Parathyroid adenoma (tissue), 2 donors: ENCODE measurements around the gene SLC7A6OS.

Experiments
- H2AFZ ChIP-seq: fragments of 300-600 bp; sonication (generic); one replicate; pipeline ENCODE4 v1.7.0; 2017; ENCODE audit warnings: antibody characterized with exemption, mild to moderate bottlenecking
- H3K27ac ChIP-seq: fragments of 300-600 bp; sonication (generic); one replicate; pipeline ENCODE4 v1.7.0; 2017
- H3K27me3 ChIP-seq: fragments of 300-600 bp; sonication (generic); one replicate; pipeline ENCODE4 v1.7.0; 2017; ENCODE audit warnings: low read length; ENCODE audit not compliant: control insufficient read depth, insufficient read depth
- H3K36me3 ChIP-seq: fragments of 300-600 bp; sonication (generic); one replicate; pipeline ENCODE4 v1.7.0; 2017; ENCODE audit warnings: low read length; ENCODE audit not compliant: control insufficient read depth, insufficient read depth
- H3K4me1 ChIP-seq: fragments of 300-600 bp; sonication (generic); one replicate; pipeline ENCODE4 v1.7.0; 2017; ENCODE audit warnings: control low read depth
- H3K4me2 ChIP-seq: fragments of 300-600 bp; sonication (generic); one replicate; pipeline ENCODE4 v1.7.0; 2017; ENCODE audit warnings: low read length
- H3K4me3 ChIP-seq: fragments of 300-600 bp; sonication (generic); one replicate; pipeline ENCODE4 v1.7.0; 2017; ENCODE audit warnings: low read depth, low read length
- H3K79me2 ChIP-seq: fragments of 300-600 bp; sonication (generic); one replicate; pipeline ENCODE4 v1.7.0; 2017; ENCODE audit warnings: control low read depth
- H3K9ac ChIP-seq: fragments of 300-600 bp; sonication (generic); one replicate; pipeline ENCODE4 v1.7.0; 2017; ENCODE audit warnings: mild to moderate bottlenecking
- H3K9me3 ChIP-seq: fragments of 300-600 bp; sonication (generic); one replicate; pipeline ENCODE4 v1.7.0; 2017; ENCODE audit warnings: low read length; ENCODE audit not compliant: control insufficient read depth
- TF ChIP-seq, protein P1 (sequence below): fragments of 300-600 bp; sonication (generic); IDR thresholded peaks from one replicate; pipeline ENCODE4 v1.7.0; 2017; ENCODE audit warnings: antibody characterized with exemption, mild to moderate bottlenecking
- donor health status: primary hyperparathyroidism.

SLC7A6OS gene

DNA sequence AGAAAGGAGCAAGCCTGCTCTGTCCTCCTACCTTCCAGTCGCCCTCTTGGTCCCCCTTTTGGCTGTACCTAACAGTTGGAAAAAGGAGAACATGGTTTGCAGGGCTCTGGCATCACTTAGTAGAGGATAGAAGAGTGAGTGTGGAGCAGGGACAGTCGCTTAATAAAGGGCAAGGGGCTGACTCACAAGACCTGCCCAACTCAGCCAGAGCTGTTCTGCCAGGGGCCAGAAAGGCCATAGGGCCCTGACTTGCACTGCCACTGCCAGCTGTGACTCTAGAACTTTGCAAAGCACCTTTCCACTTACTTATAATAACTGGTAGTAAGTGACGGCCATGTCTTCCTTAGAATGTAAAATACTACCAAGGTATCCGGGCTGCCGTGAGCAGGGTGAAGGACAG, 13.6 kb upstream of the SLC7A6OS start:
- Histone ChIP-seq H3K9me3 (no peaks in the 10 kb centered on the region), H3K4me1 (no peaks in the 10 kb centered on the region), H3K27me3 (no peaks in the 10 kb centered on the region), H3K27ac (no peak overlapping the region), H3K4me2 (no peak overlapping the region), H3K79me2 (no peaks in the 10 kb centered on the region), H3K4me3 (no peak overlapping the region), H3K9ac (no peak overlapping the region), H3K36me3 (no peaks in the 10 kb centered on the region), H2AFZ (no peak overlapping the region)
- TF ChIP-seq, protein P1, sequence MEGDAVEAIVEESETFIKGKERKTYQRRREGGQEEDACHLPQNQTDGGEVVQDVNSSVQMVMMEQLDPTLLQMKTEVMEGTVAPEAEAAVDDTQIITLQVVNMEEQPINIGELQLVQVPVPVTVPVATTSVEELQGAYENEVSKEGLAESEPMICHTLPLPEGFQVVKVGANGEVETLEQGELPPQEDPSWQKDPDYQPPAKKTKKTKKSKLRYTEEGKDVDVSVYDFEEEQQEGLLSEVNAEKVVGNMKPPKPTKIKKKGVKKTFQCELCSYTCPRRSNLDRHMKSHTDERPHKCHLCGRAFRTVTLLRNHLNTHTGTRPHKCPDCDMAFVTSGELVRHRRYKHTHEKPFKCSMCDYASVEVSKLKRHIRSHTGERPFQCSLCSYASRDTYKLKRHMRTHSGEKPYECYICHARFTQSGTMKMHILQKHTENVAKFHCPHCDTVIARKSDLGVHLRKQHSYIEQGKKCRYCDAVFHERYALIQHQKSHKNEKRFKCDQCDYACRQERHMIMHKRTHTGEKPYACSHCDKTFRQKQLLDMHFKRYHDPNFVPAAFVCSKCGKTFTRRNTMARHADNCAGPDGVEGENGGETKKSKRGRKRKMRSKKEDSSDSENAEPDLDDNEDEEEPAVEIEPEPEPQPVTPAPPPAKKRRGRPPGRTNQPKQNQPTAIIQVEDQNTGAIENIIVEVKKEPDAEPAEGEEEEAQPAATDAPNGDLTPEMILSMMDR = no peak

DNA sequence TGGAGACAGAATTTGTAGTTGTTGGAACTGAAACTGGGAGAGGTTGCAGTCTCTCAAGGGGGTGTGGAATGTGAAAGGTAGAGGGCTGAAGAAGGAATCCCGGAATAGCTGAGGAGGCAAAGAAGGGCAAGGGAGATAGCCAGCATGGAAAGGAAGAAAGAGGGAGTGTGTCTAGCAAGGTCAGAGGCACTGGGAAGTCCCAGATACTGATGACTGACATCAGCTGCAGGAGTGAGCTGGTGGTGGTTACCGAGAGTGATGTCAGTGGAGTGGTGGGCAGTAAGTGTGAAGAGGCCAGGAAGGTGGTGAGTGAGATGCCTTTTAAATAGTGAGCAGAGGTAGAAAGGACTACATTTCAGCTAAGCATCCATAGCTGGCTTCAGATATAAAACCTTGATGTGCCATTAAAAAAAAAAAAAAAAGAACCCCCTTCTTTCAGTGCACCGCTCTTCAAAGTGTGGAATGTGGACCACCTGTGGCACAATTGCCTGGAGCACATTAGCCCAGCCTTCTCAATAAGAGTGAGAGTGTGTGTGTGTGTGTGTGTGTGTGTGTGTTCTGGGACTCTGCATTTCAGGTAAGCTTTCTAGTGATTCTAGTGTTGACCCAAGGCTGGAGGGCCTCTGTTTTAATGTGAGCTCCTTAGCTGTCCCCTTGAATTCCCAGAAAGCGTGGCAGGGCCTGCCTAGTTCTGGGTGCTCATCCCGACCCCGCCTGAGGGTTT, 8.6 kb upstream of the SLC7A6OS start:
- no peak overlapping the region for H3K9ac ChIP-seq
- H3K4me1 ChIP-seq = no peaks in the 10 kb centered on the region
- H2AFZ ChIP-seq = no peak overlapping the region
- no peak overlapping the region for H3K4me2 ChIP-seq
- no peak overlapping the region for H3K4me3 ChIP-seq
- TF ChIP-seq, protein P1 = no peak
- no peak overlapping the region for H3K27ac ChIP-seq
- no peaks in the 10 kb centered on the region for H3K79me2 ChIP-seq
- H3K9me3 ChIP-seq = no peaks in the 10 kb centered on the region
- H3K36me3 ChIP-seq = no peaks in the 10 kb centered on the region
- H3K27me3 ChIP-seq = no peaks in the 10 kb centered on the region

DNA sequence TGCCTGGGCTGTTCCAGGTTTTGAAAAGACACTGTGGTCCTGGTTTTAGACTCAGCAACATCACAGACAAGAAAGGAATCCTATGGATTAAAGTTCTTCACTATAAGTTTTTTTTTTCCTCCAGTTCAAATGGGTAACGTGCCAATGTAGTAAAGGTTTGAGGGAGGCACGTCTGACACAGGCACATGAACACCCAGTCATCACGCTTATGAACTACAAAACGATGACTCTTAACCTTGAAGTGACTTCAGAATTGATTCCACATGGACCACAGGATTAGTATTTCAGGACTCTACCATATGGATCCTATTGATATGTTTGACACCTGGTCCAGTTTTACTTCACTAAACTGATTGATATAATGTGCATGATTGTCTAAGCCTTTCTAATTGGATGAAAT, 2.4 kb upstream of the SLC7A6OS start:
- Histone ChIP-seq H3K4me2 (no peak overlapping the region), H3K9me3 (no peaks in the 10 kb centered on the region), H3K27me3 (no peaks in the 10 kb centered on the region), H3K27ac (no peak overlapping the region), H3K79me2 (peaks cover 11% of the 10 kb centered on the region), H3K9ac (no peak overlapping the region), H2AFZ (no peak overlapping the region), H3K4me1 (peaks cover 9% of the 10 kb centered on the region), H3K36me3 (no peaks in the 10 kb centered on the region), H3K4me3 (no peak overlapping the region)
- TF ChIP-seq, protein P1 = no peak

DNA sequence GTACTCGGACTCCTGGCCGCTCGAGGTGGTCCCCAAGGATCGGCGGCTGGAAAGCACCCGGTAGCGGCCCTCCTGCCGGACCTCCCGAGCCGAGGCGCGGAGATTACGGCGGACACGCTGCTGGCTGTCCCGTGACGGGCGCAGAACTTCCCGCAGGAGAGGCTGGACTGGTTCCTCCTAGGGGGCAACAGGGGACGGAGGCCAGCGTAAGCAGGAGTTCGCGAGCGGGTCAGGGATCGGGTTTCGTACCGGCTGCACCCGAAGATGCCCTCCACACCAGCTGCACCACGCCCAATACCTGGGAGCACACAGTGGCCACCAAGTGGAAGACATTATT, 341 bp downstream of the SLC7A6OS start:
- Histone ChIP-seq H3K4me1 (peaks cover 9% of the 10 kb centered on the region), H3K9me3 (no peaks in the 10 kb centered on the region), H3K4me2 (peak overlapping the region; percentile 94), H2AFZ (peak overlapping the region; percentile 93), H3K36me3 (no peaks in the 10 kb centered on the region), H3K79me2 (peaks cover 11% of the 10 kb centered on the region), H3K9ac (no peak overlapping the region), H3K27me3 (no peaks in the 10 kb centered on the region), H3K27ac (peak overlapping the region; percentile 55), H3K4me3 (peak overlapping the region; percentile 85)
- TF ChIP-seq, protein P1 = no peak

DNA sequence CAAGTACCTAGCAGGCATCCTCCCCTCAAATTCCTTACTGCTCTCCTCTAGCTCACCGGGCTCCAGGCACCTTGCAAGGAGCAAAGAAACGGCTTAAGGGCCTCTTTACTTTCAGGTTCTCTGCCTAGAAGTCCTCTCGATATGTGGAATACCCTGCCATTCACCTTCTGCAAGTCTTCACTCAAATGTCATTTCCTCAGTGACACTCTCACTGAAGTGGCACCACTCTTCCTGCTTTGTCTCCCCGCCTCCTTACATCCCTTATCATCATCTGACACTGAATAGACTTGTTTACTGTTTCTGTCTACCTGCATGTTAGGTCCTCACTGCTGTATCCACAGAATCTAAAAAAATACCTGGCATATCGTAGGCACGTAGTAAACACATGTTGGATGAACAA, 947 bp downstream of the SLC7A6OS start:
- TF ChIP-seq, protein P1 = no peak
- Histone ChIP-seq H3K9ac (no peak overlapping the region), H2AFZ (peak overlapping the region; percentile 93), H3K9me3 (no peaks in the 10 kb centered on the region), H3K4me1 (peaks cover 9% of the 10 kb centered on the region), H3K79me2 (peaks cover 11% of the 10 kb centered on the region), H3K4me2 (peak overlapping the region; percentile 94), H3K27me3 (no peaks in the 10 kb centered on the region), H3K36me3 (no peaks in the 10 kb centered on the region), H3K27ac (no peak overlapping the region), H3K4me3 (peak overlapping the region; percentile 85)
